Ovary (tissue), 9 donors: ENCODE data around the gene UBE2N. TPM values are rescaled to one million over a fixed set of nuclear protein-coding genes. Genes with fewer than 3 reads are reported as not detected.

Source experiments
- DNase-seq, 5 donors: peaks; one replicate each; pipeline ENCODE4 v3.0.0-alpha.2; 2019 to 2020
- H3K27ac ChIP-seq, 2 donors: fragments of 200-600 bp; one replicate each; pipeline versions ENCODE4 v1.5.1 to v1.8.0; 2019 to 2022
- H3K27me3 ChIP-seq: fragments of 200-600 bp; one replicate; pipeline ENCODE4 v1.8.0; 2022
- H3K36me3 ChIP-seq: fragments of 200-600 bp; sonication (generic); one replicate; pipeline ENCODE4 v1.5.1; 2019
- H3K4me1 ChIP-seq: one replicate; pipeline ENCODE4 v1.8.1; 2013; ENCODE audit warnings: mild to moderate bottlenecking, moderate library complexity; ENCODE audit not compliant: insufficient read depth
- H3K4me3 ChIP-seq: fragments of 200-600 bp; sonication (generic); one replicate; pipeline ENCODE4 v1.5.1; 2017
- H3K9me3 ChIP-seq, 2 donors: fragments of 200-600 bp in 1 of 2; sonication (generic) in 1 of 2; one replicate each; pipeline versions ENCODE4 v1.5.1 to v1.8.1; 2013 to 2019; ENCODE audit warnings: mild to moderate bottlenecking in 1 of 2, moderate library complexity in 1 of 2
- EP300 ChIP-seq: sonication (generic); formaldehyde crosslinking; IDR thresholded peaks from one replicate; pipeline ENCODE4 v1.6.1; 2017; ENCODE audit warnings: antibody characterized with exemption
- POLR2A ChIP-seq: fragments of 450-650 bp; IDR thresholded peaks from one replicate; pipeline ENCODE4 v1.6.1; 2017; ENCODE audit warnings: antibody characterized with exemption, mild to moderate bottlenecking, moderate library complexity
- WGBS, 3 donors: extraction: QIAGEN DNeasy Blood & Tissue Kit in 1 of 3; methylation state at CpG; one replicate each; pipeline versions ENCODE4 v1.1.5 to v1.1.7; 2013 to 2017; 5-methylcytosine and 5-hydroxymethylcytosine counted together
- intact Hi-C, 4 donors: fragments of 100-400 bp; cut with DNase I; formaldehyde crosslinking; loops; one replicate each; pipeline versions ENCODE4 v1.11.0 to v1.15.1; 2022 to 2023
- polyA plus RNA-seq, 2 donors: library from polyadenylated mRNA; stranded (reverse); fragments of 200-250 nt in 1 of 2; fragments of 350-450 nt in 1 of 2; fragmentation: Illumina TruSeq in 1 of 2; extraction: RNeasy Lipid Tissue Mini Kit (QIAGEN cat#74804) in 1 of 2; gene quantifications; one replicate each; pipeline ENCODE4 v1.2.3, GENCODE V29; 2013 to 2014
- total RNA-seq, 7 donors: library from RNA; depleted of rRNA in 2 of 7; stranded (reverse); fragments of >200 nt in 2 of 7; fragmentation: NEBNext Ultra II Directional in 3 of 7; extraction: Animal tissue kit (Norgen Biotek cat#: 25700) in 3 of 7; gene quantifications; one replicate each; pipeline versions ENCODE4 v1.1.0 to v1.2.4, GENCODE V29; 2016 to 2023
- TF ChIP-seq, protein P1 (sequence below), 3 donors: fragments of 450-650 bp in 2 of 3; fragments of 200-600 bp in 1 of 3; IDR thresholded peaks; one replicate each; pipeline versions ENCODE4 v1.5.1 to v1.8.0; 2016 to 2022; ENCODE audit warnings: antibody characterized with exemption in 3 of 3, mild to moderate bottlenecking in 1 of 3
- donor health status: DM: no; HTN: no; CAD: no; lungs with moderate emphysema.
- donor health status: DM: no; HTN: no; CAD: no.
- donor health status: Bipolar disorder and iron deficiency.
- donor health status: DM: yes; HTN: yes; CAD: no.
- donor health status: DM: no; HTN: no; CAD: no.
- donor health status: DM: yes; HTN: yes; CAD: no.

UBE2N gene
- total and polyA plus RNA-seq, 9 donors, result 18.8 to 102 (median 63.3) TPM

DNA sequence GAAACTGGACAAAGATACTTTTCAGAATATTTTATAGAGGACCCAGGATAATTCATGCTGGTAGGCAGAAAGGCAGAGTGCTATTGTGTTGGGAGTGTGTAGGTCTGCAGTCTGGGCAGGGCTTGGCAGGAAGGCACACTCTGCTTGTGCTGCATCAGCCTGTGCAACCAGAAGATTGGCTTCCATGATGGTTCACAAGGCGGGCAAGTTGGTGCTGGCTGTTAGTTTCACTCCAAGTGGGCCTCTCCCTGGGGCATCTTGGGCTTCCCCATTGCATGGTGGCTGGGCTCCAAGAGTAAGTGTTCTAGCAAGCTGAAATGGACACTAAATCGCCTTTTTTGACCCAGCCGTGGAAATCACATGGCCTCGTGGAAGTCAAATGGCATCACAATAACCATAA, 1.8 kb upstream of the UBE2N start:
- no peaks in the 10 kb centered on the region for H3K27me3 ChIP-seq
- H3K27ac ChIP-seq, result no peak overlapping the region
- TF ChIP-seq EP300 (no peak), POLR2A (no peak)
- TF ChIP-seq, protein P1, sequence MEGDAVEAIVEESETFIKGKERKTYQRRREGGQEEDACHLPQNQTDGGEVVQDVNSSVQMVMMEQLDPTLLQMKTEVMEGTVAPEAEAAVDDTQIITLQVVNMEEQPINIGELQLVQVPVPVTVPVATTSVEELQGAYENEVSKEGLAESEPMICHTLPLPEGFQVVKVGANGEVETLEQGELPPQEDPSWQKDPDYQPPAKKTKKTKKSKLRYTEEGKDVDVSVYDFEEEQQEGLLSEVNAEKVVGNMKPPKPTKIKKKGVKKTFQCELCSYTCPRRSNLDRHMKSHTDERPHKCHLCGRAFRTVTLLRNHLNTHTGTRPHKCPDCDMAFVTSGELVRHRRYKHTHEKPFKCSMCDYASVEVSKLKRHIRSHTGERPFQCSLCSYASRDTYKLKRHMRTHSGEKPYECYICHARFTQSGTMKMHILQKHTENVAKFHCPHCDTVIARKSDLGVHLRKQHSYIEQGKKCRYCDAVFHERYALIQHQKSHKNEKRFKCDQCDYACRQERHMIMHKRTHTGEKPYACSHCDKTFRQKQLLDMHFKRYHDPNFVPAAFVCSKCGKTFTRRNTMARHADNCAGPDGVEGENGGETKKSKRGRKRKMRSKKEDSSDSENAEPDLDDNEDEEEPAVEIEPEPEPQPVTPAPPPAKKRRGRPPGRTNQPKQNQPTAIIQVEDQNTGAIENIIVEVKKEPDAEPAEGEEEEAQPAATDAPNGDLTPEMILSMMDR (IDR thresholded peaks at IDR 0.05), result no peak
- H3K4me3 ChIP-seq, result no peak overlapping the region
- peaks cover 6% of the 10 kb centered on the region for H3K4me1 ChIP-seq
- intact Hi-C loops, result no loop called here
- 90 to 94% (median 93%) methylated on average over 4 of the region's 4 CpGs for WGBS, 3 donors
- H3K9me3 ChIP-seq, result no peaks in the 10 kb centered on the region
- no peaks in the 10 kb centered on the region for H3K36me3 ChIP-seq
- DNase-seq, result peak in 1 of 5 donors; percentile 22

DNA sequence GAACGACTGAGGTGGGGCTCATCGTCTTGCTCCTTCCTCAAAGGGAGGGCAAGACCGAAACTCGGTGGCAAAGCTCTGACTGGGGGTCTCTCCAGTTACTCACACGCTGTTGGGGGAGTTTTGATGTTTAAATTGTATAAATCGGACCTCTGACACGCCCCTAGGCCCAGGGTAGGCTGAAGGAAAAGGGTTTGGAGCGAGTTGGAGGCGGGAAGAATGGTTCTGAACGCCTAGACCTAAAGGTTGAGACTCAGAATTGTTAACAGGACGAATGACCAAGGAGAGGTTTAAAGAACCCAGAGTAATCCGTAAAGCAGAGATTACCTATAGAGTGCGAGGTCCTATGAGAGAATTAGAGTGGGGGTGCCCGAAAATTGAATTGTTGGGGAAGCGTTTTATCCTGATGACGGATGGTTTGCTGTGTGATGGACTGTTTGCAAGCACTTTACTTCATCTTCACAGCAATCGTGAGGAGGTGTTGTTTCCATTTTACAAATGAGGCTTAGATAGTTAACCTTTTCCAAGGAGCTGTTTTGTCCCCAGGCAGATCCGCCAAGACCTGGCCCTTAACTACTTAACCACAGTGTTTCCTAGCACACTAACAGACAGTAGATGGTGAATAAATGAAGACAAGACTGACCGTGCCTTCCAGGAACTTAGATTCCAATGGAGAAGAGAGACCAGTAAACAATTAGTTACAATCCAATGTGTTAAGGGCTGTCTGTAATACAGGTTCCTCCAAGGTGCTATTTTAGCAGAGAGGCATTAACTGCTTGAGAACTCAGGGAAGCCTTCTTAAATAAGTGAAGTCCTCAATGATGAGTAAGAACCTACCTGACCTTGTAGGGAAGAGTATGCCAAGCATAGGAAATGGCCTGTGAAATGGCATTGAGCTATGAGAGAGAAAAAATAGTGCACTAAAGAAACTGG, 929 bp upstream of the UBE2N start:
- Histone ChIP-seq H3K27ac (peak overlapping the region; percentile 76 to 85), H3K36me3 (no peaks in the 10 kb centered on the region), H3K27me3 (no peaks in the 10 kb centered on the region), H3K9me3 (no peaks in the 10 kb centered on the region), H3K4me3 (peak overlapping the region; percentile 98), H3K4me1 (peaks cover 6% of the 10 kb centered on the region)
- TF ChIP-seq, protein P1 (IDR thresholded peaks at IDR 0.05), result no peak
- peak; percentile 17 for TF ChIP-seq POLR2A
- TF ChIP-seq EP300, result no peak
- no peak for DNase-seq
- WGBS, 3 donors, result 3 to 4% (median 3%) methylated on average over 19 of the region's 19 CpGs
- intact Hi-C loops, result no loop called here

DNA sequence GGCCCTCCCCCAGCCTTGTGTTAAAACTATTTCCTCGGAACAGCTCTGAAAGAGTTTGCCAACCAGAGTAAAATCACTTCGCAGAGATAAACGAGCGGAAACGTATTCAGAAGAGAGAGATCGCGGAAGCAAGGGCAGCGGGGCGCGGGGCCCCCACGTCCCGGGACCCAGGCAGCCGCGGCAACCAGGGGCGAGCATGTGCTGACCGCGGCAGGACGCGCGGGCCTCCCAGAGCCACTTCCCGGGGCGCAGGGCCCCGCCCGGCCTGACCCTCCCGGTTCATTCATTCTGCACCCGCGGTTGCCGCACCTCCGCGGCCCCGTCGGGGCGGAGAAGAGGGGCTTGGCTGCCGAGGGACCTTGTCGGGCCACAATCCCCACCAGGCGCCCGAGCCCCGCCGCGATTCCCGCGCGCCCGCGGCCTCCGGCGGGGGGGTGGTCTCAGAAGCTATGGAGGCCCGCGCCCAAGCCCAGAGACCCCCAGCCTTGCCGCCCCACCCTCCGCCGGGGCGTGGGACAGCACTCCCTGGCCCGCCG, 598 bp downstream of the UBE2N start:
- TF ChIP-seq, protein P1 (IDR thresholded peaks at IDR 0.05), result no peak
- TF ChIP-seq EP300 (no peak), POLR2A (no peak)
- intact Hi-C loops, result no loop called here
- no peaks in the 10 kb centered on the region for H3K27me3 ChIP-seq
- peaks cover 6% of the 10 kb centered on the region for H3K4me1 ChIP-seq
- 0% methylated on average over 50 to 55 of the region's 55 CpGs for WGBS, 3 donors
- DNase-seq, result peak in 4 of 5 donors; percentile 35 to 68 (median 61)
- H3K36me3 ChIP-seq, result no peaks in the 10 kb centered on the region
- H3K9me3 ChIP-seq, result no peaks in the 10 kb centered on the region
- H3K4me3 ChIP-seq, result peak overlapping the region; percentile 98
- peak overlapping the region; percentile 76 to 85 for H3K27ac ChIP-seq

DNA sequence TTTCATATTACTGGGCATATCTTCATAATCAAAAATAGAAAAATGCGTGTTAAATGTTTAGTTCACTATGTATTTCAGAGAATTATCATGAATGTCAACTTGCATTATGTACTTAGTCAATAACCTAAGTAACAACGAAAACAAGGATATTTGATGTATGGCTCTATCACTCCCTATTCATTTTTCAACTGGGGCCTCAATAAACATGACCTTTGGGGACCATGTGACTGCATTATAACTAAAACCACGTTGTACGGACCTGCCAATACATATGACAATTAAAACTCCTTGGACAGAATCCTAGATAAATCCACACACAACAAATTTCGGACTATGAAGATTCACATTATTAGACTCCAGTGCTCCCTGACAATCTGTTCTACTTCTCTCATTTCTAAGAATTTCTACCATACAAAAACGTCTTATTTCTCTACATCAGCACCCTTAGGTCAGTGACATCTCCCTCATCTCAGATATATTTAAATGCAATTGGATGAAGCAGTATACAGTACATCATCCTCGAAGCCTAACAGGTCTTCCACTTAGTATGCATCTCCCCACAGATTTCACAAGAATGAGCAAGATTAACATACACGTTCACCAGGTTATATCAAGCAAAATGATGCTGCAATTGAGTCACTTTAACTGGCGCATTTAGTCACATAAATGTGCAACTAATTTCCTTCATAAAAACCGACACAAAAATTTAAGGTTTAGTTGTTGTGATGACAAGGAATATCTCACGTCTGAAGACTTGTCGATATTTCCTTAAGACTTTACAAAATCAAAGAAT, 1.5 kb downstream of the UBE2N start:
- Histone ChIP-seq H3K4me1 (peaks cover 6% of the 10 kb centered on the region), H3K4me3 (peak overlapping the region; percentile 98)
- intact Hi-C loops, result no loop called here

More for the DNA sequence above, 1.5 kb downstream of the UBE2N start:
- TF ChIP-seq, protein P1 (IDR thresholded peaks at IDR 0.05), result no peak
- no peak for TF ChIP-seq POLR2A
- TF ChIP-seq EP300, result no peak
- Histone ChIP-seq H3K9me3 (no peaks in the 10 kb centered on the region), H3K27me3 (no peaks in the 10 kb centered on the region), H3K36me3 (no peaks in the 10 kb centered on the region), H3K27ac (no peak overlapping the region)
- WGBS, 3 donors, result 22 to 26% (median 25%) methylated on average over 12 of the region's 12 CpGs
- DNase-seq, result no peak
